ENCODE measurements around the gene LRRTM3. TPM values are rescaled to one million over a fixed set of nuclear protein-coding genes. Genes with fewer than 3 reads are reported as not detected.

Gene LRRTM3
- total RNA-seq, 1 donor from 2014 or later = 0.31 TPM

- DNase-seq (ENCODE audit: low spot score) = no peak
These were observed 162.2 kb downstream of the LRRTM3 start for GRCh38 chr10:67088036-67088435.

GRCh38 chr10:67095531-67095930 is 169.7 kb downstream of the LRRTM3 start:
- DNase-seq (ENCODE audit: low spot score) = no peak

More at GRCh38 chr10:67088036-67088435, 162.2 kb downstream of the LRRTM3 start:
- intact Hi-C loops (cut with DNase I) = no loop called here
- ATAC-seq = no peak

GRCh38 chr10:67098461-67098860 is 172.6 kb downstream of the LRRTM3 start:
- DNase-seq (ENCODE audit: low spot score) (no peak), ATAC-seq (no peak)
- intact Hi-C loops (cut with DNase I) = no loop called here

More at GRCh38 chr10:67095531-67095930, 169.7 kb downstream of the LRRTM3 start:
- ATAC-seq = no peak
- intact Hi-C loops (cut with DNase I) = no loop called here

GRCh38 chr10:67100951-67101350 is 175.1 kb downstream of the LRRTM3 start:
- ATAC-seq (no peak), DNase-seq (ENCODE audit: low spot score) (no peak)
- intact Hi-C loops (cut with DNase I) = no loop called here

GRCh38 chr10:67107670-67108069 is 181.8 kb downstream of the LRRTM3 start:
- ATAC-seq = no peak
- DNase-seq (ENCODE audit: low spot score) = no peak
- intact Hi-C loops (cut with DNase I) = no loop called here

GRCh38 chr10:67110286-67110685 is 184.4 kb downstream of the LRRTM3 start:
- ATAC-seq (no peak), DNase-seq (ENCODE audit: low spot score) (no peak)
- intact Hi-C loops (cut with DNase I) = no loop called here

GRCh38 chr10:67112765-67113164 is 186.9 kb downstream of the LRRTM3 start:
- DNase-seq (ENCODE audit: low spot score) (no peak), ATAC-seq (no peak)
- intact Hi-C loops (cut with DNase I) = no loop called here

- ATAC-seq = no peak
- no peak for DNase-seq (ENCODE audit: low spot score)
- intact Hi-C loops (cut with DNase I) = no loop called here
These were observed 189.1 kb downstream of the LRRTM3 start for GRCh38 chr10:67114945-67115344.

- intact Hi-C loops (cut with DNase I) = no loop called here
- ATAC-seq = no peak
- no peak for DNase-seq (ENCODE audit: low spot score)
These were observed 190.1 kb downstream of the LRRTM3 start for GRCh38 chr10:67115972-67116371.

GRCh38 chr10:67119651-67120050 is 193.8 kb downstream of the LRRTM3 start:
- intact Hi-C loops (cut with DNase I) = no loop called here
- ATAC-seq (no peak), DNase-seq (ENCODE audit: low spot score) (no peak)

GRCh38 chr10:67127441-67127840 is 201.6 kb downstream of the LRRTM3 start:
- intact Hi-C loops (cut with DNase I) = no loop called here
- ATAC-seq (no peak), DNase-seq (ENCODE audit: low spot score) (no peak)

GRCh38 chr10:67140641-67141040 is 214.8 kb downstream of the LRRTM3 start:
- intact Hi-C loops (cut with DNase I) = no loop called here
- ATAC-seq (no peak), DNase-seq (ENCODE audit: low spot score) (no peak)

GRCh38 chr10:67141300-67141699 is 215.5 kb downstream of the LRRTM3 start:
- DNase-seq (ENCODE audit: low spot score) = no peak
- intact Hi-C loops (cut with DNase I) = no loop called here
- ATAC-seq = no peak

GRCh38 chr10:67144530-67144929 is 218.7 kb downstream of the LRRTM3 start:
- ATAC-seq (no peak), DNase-seq (ENCODE audit: low spot score) (no peak)
- intact Hi-C loops (cut with DNase I) = no loop called here
